GM19099 (cell line): Measurements from ENCODE around the gene COP1.

Source experiments
- POLR2A ChIP-seq: IDR thresholded peaks from 3 replicates; pipeline ENCODE4 v1.6.1; 2011; ENCODE audit warnings: low read depth; ENCODE audit not compliant: insufficient read length; ENCODE audit errors: extremely low read depth

COP1 gene

DNA sequence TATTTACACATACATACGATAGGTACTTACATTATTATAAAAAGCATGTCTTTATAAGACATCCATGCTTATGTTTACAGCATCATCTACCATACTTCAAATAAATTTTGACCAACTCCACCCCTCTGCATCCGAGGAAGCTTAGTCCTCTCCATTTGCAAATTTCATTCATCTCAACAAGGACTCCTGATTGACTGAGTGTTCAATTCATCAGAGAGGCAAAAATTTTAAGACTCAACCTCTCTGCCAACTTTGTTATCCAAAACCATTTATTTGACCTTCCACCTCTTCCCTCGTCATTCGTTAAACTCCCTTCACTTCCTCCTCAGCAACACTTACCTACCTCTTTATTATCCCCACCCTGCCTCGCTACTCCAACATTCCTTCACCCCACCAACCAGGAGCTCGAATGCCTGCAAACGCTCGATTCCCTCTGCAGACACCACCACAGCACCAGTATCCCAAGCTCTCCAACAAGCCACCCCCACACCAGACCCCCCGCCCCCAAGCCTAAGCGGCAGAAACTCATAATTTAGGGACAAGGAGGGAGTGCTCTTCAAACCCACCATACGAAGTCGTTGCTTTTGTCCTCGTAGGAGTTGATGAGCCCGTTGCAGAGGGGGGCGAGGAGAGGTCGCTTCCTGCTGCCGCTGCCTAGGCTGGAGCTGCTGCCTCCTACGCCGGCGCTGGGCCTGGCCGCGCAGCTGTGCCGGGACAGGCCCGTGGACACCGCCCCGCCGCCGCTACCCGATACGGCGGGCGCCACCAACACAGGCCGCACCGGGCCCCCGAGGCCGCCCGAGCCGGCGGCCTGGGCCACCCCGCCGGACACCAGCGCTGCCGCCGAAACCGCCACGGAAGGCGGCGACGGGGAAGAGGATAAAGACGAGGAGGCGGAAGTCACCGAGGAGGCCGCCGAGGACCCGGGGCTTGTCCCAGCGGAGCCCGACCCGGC is 803 bp downstream of the COP1 start:
- no peak for TF ChIP-seq POLR2A

DNA sequence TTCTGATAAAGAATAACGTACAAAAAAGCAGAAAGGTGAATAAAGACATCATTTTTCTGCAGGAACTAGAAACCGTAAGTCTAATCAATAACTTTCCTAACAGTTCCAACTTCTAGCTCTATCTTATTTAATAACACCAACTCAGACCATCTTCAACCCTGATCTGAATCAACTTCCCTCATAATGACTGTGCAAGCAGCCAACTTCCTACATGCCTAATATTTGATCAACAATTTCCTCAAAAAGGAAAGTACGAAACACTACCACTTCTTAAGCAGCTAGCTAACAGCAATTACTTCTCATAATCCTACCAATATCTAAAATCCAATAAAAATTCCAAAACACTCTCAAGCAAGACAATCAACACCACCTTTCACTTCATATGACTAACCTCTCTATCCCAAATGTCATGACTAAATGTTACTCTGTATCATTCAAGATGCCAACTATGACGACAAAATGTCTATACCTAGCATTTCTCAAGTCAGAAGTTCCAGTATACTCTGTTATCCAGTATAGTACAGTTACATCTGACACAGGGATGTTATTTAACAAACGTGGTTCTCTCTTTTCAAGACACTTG is 1.7 kb downstream of the COP1 start:
- no peak for TF ChIP-seq POLR2A

DNA sequence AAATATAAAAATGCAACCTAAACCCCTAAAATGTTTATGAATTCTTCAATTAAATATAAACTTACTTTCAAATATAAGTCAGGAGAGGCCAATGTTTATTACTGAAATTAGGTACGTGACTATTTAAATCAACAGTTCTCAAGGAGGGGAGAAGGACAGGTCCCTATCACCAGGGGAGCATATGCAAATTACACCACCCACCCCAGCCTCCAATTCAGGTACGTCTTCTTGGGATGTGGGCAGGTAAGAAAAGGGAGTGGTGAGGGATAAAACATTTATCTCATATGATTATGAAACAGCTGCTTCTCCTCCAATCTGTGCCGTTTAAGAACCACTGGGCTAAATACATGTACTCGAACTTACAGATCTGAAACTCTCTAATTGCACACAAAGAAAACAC is 3.4 kb downstream of the COP1 start:
- TF ChIP-seq POLR2A = no peak

DNA sequence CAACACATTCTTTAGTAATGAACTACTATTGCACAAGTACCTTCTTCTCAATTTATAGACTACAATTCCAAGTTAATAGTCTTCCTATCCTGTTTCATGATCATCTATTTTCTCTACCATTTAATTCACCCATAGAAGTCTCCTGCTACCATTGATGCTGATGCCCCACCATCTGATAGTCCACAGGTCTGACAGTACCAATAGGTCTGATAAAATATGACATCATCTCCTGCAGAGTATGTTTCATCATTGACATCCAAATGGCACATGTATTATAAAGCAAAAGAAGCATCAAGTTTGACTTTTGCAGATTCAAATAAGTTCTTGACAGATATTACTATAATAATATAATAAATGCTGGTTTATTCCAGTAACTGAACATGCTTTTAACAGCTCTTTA is 5.5 kb downstream of the COP1 start:
- no peak for TF ChIP-seq POLR2A

DNA sequence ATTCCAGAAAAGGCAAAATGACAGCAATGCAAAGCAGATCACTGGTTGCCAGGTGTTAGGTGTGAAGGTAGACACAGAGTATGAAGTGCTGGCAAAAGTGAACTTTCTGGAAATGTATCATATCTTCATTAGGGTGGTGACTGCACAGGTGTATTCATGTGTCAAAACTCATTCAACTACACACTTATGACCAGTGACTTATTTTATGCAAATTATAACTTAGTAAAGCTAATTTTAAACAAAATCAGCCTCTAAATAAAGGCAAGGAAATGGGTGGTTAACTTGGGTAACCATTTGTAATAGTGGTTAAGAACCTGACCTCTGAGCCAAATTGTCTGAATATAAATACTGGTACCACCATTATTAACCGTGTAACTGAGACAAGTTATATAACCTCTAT is 7.4 kb downstream of the COP1 start:
- no peak for TF ChIP-seq POLR2A

DNA sequence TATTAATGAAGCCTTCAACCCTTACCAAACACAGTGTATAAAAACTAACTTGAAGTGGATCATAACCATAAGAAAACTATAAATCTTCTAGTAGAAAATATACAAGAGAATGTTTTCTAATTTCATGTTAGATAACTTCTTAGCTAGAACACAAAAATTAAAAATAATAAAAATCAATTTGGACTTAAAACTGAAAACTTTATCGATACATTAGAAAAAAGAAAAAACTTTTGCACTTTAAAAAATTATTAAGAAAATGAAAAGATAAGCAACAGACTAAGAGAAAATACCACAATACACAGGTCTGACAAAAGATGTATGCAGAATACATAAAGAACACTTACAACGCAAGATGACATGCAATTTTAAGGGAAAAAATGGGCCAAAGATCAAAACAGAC is 8.7 kb downstream of the COP1 start:
- TF ChIP-seq POLR2A = no peak

DNA sequence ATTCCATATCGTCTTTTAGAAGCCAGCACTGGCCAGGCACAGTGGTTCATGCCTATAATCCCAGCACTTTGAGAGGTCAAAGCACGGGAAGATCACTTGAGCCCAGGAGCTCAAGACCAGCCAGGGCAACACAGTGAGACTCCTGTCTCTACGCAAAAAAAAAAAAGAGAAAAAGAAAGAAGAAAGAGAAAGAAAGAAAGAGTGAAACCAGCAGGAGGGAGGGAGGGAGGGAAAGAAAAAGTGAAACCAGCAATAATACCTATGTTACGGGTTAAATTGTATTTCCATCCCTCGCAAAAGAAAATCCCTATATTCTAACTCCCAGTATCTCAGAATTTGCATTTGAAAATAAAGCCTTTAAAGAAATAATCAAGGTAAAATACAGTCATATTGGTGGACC is 10.4 kb downstream of the COP1 start:
- TF ChIP-seq POLR2A = no peak

DNA sequence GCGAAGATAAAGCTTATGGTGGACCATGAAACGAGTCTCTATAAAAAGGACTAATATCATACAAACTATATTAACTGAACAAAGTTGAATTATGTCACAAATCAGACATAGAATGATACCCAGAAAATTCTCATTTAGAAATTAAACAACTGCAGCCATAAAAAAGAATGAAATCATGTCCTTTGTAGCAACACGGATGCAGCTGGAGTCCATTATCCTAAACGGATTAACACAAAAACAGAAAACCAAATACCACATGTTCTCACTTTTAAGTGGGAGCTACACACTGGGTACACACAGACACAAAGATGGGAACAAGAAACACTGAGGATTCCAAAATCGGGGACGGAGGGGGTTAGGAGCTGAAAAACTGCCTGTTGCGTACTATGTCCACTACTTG is 11.5 kb downstream of the COP1 start:
- no peak for TF ChIP-seq POLR2A

DNA sequence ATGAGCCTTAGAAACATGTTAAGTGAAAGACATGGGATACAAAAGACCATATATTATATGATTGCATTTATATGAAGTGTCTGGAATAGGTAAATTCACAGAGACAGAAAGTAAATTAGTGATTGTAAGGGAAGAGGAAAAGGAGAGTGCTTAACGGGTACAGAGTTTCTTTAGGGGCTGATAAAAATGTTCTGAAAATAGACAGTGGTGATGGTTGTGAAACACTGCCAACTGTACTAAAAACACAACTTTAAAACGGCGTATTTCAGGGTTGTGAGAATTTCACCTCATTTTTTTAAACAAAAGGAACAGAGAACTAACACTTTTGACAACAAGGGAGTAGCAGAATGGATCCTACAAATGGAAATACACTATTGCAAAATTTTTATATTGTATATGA is 13.4 kb downstream of the COP1 start:
- TF ChIP-seq POLR2A = no peak

DNA sequence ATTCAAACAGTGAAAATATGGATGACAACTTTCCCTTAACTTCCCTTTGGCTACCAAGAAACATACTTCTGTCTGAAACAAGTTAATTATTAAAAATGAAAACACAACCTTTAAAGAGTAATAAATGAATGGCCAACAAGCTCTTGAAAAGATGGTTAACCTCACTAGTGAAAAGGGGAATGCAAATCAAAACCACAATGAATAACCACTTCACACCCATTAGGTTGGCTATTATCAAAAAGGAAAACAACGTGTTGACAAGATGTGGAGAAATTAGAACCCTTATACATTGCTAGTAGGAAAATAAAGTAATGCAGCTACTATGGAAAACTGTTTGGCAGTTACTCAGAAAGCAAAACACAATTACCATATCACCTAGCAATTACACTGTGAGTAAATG is 14.1 kb downstream of the COP1 start:
- no peak for TF ChIP-seq POLR2A

DNA sequence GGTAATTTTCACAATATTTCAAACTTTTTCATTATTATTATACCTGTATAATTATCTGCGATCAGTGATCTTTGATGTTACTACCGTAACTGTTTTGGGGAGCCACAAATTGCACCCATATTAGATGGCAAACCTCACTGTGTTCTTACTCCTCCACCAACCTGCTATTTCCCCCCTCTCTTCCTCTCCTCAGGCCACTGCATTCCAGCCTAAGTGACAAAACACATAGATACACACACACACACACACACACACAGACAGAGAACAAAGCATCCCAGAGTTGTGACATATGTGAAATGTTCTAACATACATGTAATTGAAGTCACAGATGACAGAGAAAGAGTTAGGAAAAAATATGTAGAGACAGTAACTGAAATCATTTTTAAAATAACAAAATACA is 18.5 kb downstream of the COP1 start:
- TF ChIP-seq POLR2A = no peak

DNA sequence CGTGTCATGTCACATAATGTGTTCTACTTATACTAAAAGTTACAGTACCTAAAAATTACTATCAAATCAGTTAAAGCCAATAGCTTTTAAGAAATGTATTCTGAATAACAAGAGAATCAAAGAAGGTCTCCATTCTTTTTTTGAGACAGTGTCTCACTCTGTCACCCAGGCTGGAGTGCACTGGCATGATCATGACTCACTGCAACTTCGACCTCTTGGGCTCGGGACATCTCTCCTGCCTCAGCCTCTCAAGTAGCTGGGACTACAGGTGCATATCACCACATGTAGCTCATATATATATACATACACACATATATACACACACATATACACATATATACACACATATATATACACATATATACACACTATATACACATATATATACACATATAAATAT is 20.1 kb downstream of the COP1 start:
- TF ChIP-seq POLR2A = no peak

DNA sequence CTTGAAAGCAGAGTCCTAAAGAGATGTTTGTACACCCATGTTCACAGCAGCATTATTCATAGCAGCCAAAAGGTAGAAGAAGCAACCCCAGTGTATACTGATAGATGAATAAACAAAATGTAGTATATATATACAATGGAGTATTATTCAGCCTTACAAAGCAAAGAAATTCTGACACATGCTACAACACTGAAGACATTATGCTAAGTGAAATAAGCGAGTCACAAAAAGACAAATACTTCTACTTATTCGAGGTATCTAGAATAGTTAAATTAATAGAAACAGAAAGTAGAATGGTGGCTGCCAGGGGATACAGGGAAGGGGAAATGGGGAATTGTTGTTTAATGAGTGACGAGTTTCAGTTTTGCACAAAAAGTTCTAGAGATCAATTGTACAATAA is 23.5 kb downstream of the COP1 start:
- TF ChIP-seq POLR2A = no peak

DNA sequence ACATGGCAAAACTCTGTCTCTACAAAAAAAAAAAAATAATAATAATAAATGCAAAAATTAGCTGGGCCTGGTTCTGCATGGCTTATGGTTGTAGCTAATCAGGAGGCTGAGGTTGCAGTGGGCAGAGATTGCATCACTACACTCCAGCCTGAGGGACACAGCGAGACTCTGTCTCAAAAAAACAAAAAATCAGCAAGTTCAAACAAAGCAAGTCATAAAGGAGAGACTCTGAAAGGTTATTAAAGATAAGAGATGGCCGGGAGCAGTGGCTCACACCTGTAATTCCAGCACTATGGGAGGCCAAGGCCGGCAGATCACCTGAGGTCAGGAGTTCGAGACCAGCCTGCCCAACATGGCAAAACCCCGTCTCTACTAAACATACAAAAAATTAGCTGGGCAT is 28.8 kb downstream of the COP1 start:
- no peak for TF ChIP-seq POLR2A

DNA sequence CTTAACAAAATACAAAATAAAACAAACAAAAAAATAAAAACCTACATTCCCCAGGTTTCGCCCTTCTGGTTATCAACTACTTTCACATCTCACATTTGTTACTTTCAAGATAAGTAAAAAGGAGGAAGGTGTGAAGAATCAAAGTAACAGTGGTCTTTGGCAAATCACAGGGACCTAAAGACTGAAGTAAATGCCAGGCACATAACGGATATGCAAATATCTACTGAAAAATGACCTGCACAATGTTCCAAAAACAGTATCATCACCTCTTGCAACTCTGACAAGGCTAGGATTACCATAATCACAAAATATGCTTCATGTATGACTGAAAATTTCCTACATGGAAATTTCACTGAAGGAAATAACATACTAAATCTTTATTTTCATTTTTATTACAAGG is 29.3 kb downstream of the COP1 start:
- no peak for TF ChIP-seq POLR2A

DNA sequence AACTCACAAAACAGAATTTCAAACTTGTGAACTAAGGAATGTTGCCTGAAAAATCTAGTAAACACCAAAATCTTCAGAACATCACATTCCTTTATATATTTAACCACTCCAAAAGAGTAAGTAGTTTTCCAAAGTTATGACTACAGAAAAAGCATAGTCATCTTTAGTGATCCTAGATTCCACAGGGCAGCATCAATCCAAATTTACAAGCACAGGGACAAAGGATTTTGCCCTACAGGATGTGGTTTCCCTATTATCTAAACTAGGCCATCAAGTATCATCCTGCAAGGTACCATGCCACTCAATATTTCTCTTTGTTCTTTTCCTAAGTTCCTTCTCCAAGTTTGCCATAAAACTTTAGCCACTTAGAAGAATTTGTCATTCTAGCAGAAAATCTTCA is 33.0 kb downstream of the COP1 start:
- TF ChIP-seq POLR2A = no peak
